ENCODE results near the gene ZMYM3. TPM values are rescaled to one million over a fixed set of nuclear protein-coding genes. Genes with fewer than 3 reads are reported as not detected.
A peak's percentile ranks its signal among the peaks of the same experiment; 100 is the strongest.
"Not testable (repeated sequence)": the region's sequence is repeated elsewhere in the genome, so short reads cannot be mapped to it uniquely, and the experiment has no call there.

The ZMYM3 gene
- total RNA-seq, result 10 to 100 TPM; 10.3 to 17.3 (median 15.5) TPM

DNA sequence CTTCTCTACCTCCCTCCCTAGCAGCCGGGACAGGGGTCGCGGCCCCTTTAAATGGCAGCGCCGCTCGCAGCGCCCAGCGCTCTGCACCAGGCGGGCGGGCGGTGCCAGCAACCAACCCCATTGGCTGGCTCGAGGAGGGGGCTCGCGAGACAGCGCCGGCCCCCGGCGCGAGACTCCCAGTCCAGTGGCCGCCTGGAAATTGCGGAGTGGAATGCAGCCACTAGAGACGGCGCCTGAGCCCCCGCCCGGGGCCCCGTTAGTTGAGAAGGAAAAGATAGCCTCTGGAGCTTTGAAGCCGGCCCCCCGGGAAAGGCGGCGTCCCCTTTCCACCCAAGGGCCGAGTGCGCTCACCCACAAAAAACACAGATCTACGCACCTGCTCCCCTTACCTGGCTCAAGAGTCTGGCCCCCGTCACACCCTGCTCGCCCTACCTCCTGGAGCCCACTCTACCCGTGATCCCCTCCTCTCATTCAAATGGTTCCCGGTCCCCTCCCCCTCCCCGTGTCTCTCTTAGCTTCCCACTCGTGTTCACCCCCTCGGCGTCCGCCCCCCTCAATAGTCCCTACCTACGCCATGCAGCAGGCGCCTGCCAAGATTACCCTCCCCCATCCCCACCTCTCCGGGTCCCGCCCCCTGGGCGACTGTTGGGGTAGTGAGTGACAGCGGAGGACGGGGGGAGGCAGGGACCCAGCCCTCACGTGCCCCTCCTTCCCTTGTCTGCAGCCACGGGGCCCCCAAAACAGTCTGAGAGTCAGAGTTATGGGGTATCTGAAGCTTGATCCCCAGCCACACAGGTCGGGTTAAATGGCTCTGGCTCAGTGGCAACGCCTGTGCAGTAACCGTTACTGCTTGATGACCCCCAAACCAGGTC lies at the start of gene ZMYM3:
Gene ZMYM3 (minus strand): TSS at position 49 of the 872 bp plus-strand sequence. CDS start 885 bp downstream, outside the sequence.
- peaks cover 0 to 15% (median 3%) of the 10 kb centered on the region in 4 donors for H3K4me1 ChIP-seq
- peaks cover 0 to 5% (median 0%) of the 10 kb centered on the region in 3 donors for H3K36me3 ChIP-seq
- peak within 1 kb of the TSS; percentile 50 to 87 (median 70) for H3K4me3 ChIP-seq
- peak; percentile 28 to 33 for TF ChIP-seq POLR2A (IDR thresholded peaks at IDR 0.05)
- TF ChIP-seq, protein P1, sequence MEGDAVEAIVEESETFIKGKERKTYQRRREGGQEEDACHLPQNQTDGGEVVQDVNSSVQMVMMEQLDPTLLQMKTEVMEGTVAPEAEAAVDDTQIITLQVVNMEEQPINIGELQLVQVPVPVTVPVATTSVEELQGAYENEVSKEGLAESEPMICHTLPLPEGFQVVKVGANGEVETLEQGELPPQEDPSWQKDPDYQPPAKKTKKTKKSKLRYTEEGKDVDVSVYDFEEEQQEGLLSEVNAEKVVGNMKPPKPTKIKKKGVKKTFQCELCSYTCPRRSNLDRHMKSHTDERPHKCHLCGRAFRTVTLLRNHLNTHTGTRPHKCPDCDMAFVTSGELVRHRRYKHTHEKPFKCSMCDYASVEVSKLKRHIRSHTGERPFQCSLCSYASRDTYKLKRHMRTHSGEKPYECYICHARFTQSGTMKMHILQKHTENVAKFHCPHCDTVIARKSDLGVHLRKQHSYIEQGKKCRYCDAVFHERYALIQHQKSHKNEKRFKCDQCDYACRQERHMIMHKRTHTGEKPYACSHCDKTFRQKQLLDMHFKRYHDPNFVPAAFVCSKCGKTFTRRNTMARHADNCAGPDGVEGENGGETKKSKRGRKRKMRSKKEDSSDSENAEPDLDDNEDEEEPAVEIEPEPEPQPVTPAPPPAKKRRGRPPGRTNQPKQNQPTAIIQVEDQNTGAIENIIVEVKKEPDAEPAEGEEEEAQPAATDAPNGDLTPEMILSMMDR (IDR thresholded peaks at IDR 0.05), result peak in 1 of 6 experiments; percentile 8
- H3K9me3 ChIP-seq, result no peaks in the 10 kb centered on the region
- DNase-seq, result peak; percentile 80 to 91 (median 82)
- H3K27me3 ChIP-seq, result no peaks in the 10 kb centered on the region
- peak within 1 kb of the TSS; percentile 74 to 84 (median 82) for H3K27ac ChIP-seq

DNA sequence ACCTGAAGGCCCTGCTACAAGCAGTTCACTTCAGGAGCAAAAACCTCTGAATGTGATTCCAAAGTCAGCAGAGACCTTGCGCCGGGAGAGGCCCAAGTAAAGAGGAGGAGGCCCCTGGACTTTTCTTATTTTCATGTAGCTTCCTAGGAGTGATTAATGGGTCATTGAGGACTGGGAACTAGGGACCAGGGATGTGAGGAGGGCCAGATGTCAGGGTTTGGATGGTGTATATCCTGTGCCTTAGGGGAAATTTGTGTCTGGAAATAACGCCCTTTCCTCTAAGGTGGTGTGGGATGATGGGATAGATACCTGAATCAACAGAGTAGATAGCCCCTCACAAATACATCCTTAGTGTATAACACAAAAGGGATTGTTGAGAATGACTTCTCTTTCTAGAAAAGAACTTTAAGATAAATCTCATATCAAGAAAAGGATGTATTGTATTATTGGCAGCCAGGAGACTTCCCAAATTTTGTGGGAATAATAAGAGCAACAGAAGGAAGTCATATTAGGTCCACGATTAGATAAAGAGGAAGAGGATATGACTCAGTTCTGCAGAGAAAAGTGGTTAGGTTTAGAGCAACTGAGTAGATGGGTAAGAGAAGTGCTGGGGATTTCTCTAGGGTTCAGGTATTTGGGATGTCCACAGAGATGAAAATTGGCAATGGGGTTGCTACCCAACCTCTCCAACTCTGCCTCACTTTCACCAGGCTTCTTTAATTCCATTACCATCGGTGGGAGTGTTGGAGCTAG lies 48.7 kb upstream of the ZMYM3 start:
- peaks cover 0 to 24% (median 0%) of the 10 kb centered on the region in 3 donors for H3K36me3 ChIP-seq
- DNase-seq, result no peak
- no peaks in the 10 kb centered on the region for H3K4me1 ChIP-seq
- H3K4me3 ChIP-seq, result no peak overlapping the region
- H3K9me3 ChIP-seq, result no peaks in the 10 kb centered on the region
- no peak overlapping the region for H3K27ac ChIP-seq
- no peaks in the 10 kb centered on the region for H3K27me3 ChIP-seq
- TF ChIP-seq, protein P1 (IDR thresholded peaks at IDR 0.05), result no peak
- no peak for TF ChIP-seq POLR2A (IDR thresholded peaks at IDR 0.05)

DNA sequence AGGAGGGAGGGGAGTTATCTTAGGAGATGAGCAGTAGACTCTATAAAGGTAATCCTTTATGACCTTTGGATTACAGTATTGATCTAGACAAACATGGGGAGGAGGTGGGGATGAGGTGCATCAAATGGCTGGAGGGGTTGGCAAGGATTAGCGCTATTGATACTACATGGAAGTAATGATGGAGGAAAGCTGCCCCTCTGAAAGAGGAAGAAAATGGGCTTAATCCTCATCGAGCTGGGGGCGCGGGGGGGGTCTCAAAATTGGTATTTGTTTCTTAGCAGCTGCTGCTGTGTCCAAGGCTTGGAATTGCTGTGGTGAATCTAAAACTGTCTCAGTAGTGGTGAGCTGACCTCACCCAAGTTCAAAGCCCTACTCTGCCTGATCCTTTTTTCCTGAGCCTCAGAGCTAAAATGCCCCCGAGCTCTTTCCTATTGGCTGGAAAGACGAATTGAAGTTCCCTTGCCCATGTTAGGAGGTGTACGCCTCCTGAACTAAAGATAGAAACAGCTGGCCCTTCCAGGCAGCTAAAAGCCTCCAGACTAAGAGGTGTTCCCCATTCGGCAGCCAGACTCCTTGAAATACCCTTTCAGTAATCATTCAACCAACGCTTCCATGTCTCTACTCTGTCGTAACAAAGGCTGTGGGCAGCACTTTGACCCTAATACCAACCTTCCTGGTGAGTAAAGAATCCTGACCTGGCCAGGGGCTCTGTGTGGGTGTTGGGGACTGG lies 47.4 kb upstream of the ZMYM3 start, which contains the start of gene ITGB1BP2:
Gene ITGB1BP2 (plus strand): TSS at position 556 of the 730 bp plus-strand sequence. CDS start 57 bp downstream, at position 613.
- TF ChIP-seq POLR2A (IDR thresholded peaks at IDR 0.05), result no peak
- TF ChIP-seq, protein P1 (IDR thresholded peaks at IDR 0.05), result no peak
- Histone ChIP-seq H3K4me1 (no peaks in the 10 kb centered on the region), H3K36me3 (peaks cover 0 to 37% (median 0%) of the 10 kb centered on the region in 3 donors), H3K27ac (peak within 1 kb of the TSS in 1 of 4 donors; percentile 31), H3K4me3 (no peak within 1 kb of the TSS), H3K9me3 (no peaks in the 10 kb centered on the region), H3K27me3 (no peaks in the 10 kb centered on the region)
- no peak for DNase-seq

DNA sequence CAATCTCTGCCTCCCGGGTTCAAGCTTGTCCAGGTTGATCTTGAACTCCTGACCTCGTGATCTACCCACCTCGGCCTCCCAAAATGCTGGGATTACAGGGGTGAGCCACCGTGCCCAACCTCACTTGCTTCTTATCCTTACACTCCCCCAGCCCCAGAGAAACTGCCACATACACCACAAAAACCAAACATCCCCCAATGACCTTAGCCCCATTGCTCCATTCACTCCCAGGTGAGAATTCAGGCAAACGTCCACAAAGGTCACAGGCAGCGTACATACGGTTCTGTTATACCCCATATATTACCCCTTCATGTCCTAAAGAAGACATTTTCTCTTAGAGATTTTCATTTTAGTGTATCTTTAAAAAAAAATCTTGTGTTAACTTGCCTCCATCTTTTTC lies 46.6 kb upstream of the ZMYM3 start:
- not testable (repeated sequence) for H3K27ac ChIP-seq, H3K4me1 ChIP-seq, DNase-seq, H3K9me3 ChIP-seq, H3K4me3 ChIP-seq, H3K27me3 ChIP-seq
- peaks cover 0 to 41% (median 0%) of the 10 kb centered on the region in 3 donors for H3K36me3 ChIP-seq

DNA sequence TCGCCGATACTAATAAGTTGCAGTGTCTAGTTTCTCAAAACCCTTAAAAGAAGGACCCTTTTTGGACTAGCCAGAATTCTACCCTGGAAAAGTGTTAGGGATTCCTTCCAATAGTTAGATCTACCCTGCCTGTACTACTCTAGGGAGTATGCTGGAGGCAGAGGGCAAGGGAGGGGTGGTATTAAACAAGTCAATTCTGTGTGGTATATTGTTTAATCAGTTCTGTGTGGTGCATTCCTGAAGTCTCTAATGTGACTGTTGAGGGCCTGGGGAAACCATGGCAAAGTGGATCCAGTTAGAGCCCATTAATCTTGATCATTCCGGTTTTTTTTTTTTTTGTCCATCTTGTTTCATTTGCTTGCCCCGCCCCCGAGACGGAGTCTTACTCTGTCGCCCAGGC lies 46.1 kb upstream of the ZMYM3 start:
- H3K9me3 ChIP-seq, H3K27me3 ChIP-seq, H3K27ac ChIP-seq, H3K4me3 ChIP-seq, H3K4me1 ChIP-seq, DNase-seq: not testable (repeated sequence)
- peaks cover 0 to 41% (median 0%) of the 10 kb centered on the region in 3 donors for H3K36me3 ChIP-seq

DNA sequence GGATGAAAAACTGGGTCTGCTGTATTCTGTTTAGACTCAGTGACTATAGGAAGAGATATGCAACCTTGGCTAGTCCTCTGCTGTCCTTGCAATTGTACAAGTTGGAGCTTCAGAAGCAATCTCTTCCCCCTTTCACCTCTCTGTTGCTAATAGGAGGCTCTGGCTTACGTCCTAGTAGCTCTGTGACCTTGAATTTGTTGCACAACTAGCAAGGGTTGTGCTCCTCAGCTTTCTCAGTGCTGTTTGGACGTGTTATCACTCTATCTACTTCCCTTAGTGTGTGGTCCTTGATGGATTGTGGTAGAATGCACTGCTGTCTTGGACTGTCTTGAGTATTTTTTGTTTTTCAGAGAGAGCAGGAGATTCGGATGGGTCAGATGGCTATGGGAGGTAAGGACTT lies 44.2 kb upstream of the ZMYM3 start:
- Histone ChIP-seq H3K27ac (no peak overlapping the region), H3K9me3 (no peaks in the 10 kb centered on the region), H3K27me3 (no peaks in the 10 kb centered on the region), H3K4me3 (no peak overlapping the region), H3K36me3 (peaks cover 0 to 59% (median 0%) of the 10 kb centered on the region in 3 donors), H3K4me1 (no peaks in the 10 kb centered on the region)
- DNase-seq, result no peak
- TF ChIP-seq, protein P1 (IDR thresholded peaks at IDR 0.05), result no peak
- no peak for TF ChIP-seq POLR2A (IDR thresholded peaks at IDR 0.05)
